WTC11 (cell line): ENCODE data around the gene KRT6A.

ENCODE experiments used
- ELF4 ChIP-seq: sonication (generic); formaldehyde crosslinking; IDR thresholded peaks from 2 replicates; pipeline ENCODE4 v1.8.1; 2022; ENCODE audit warnings: low read depth, mild to moderate bottlenecking, moderate library complexity, missing genetic modification reagents
- IRF2 ChIP-seq: sonication (generic); formaldehyde crosslinking; IDR thresholded peaks from 2 replicates; pipeline ENCODE4 v1.8.0; 2022; ENCODE audit warnings: low read depth, missing genetic modification reagents, borderline replicate concordance
- SMAD3 ChIP-seq: sonication (generic); formaldehyde crosslinking; IDR thresholded peaks from 2 replicates; pipeline ENCODE4 v1.8.0; 2022; ENCODE audit warnings: missing genetic modification reagents, mild to moderate bottlenecking, borderline replicate concordance
- ZNF263 ChIP-seq: sonication (generic); formaldehyde crosslinking; IDR thresholded peaks from 2 replicates; pipeline ENCODE4 v1.8.1; 2022; ENCODE audit warnings: low read depth, mild to moderate bottlenecking, moderate library complexity, missing genetic modification reagents

- TF ChIP-seq ZNF263 (CRISPR knock-in tag) (no peak), ELF4 (CRISPR knock-in tag) (no peak), SMAD3 (CRISPR knock-in tag) (no peak), IRF2 (CRISPR knock-in tag) (no peak)
These were observed 5.8 kb downstream of the KRT6A start for GRCh38 chr12:52487211-52487610.
